ENCODE results near the gene ADI1. TPM values are rescaled to one million over a fixed set of nuclear protein-coding genes. Genes with fewer than 3 reads are reported as not detected.
A peak's percentile ranks its signal among the peaks of the same experiment; 100 is the strongest.

ADI1 gene
- total and polyA plus RNA-seq, 12 donors, result 49.2 to 204 (median 166) TPM

- WGBS, 2 donors, result 98% methylated on average over 24 of the region's 24 CpGs
- H3K27ac ChIP-seq, result peak overlapping the region in 7 of 10 donors; percentile 59 to 97 (median 74)
Measured at GRCh38 chr2:3534251-3534814, 15.0 kb upstream of the ADI1 start.

GRCh38 chr2:3533836-3534235 is 14.5 kb upstream of the ADI1 start:
- ATAC-seq (peak in 5 of 8 donors; percentile 4 to 50 (median 25)), DNase-seq (peak in 1 of 2 donors; percentile 29)
- no peak for TF ChIP-seq CTCF (IDR thresholded peaks at IDR 0.05)
- peaks cover 0 to 34% (median 0%) of the 10 kb centered on the region in 9 donors for H3K36me3 ChIP-seq
- H3K4me1 ChIP-seq, result peaks cover 4 to 45% (median 22%) of the 10 kb centered on the region in 9 donors
- H3K9me3 ChIP-seq, result no peaks in the 10 kb centered on the region
- peak overlapping the region in 9 of 10 donors; percentile 4 to 44 (median 34) for H3K4me3 ChIP-seq
- H3K27ac ChIP-seq, result peak overlapping the region; percentile 47 to 97 (median 66)
- intact Hi-C loops (cut with DNase I), result no loop called here
- WGBS, 2 donors, result 73 to 81% methylated on average over 6 of the region's 6 CpGs
- H3K27me3 ChIP-seq, result no peaks in the 10 kb centered on the region

More at GRCh38 chr2:3534251-3534814, 15.0 kb upstream of the ADI1 start:
- H3K9me3 ChIP-seq, result no peaks in the 10 kb centered on the region
- peaks cover 4 to 45% (median 22%) of the 10 kb centered on the region in 9 donors for H3K4me1 ChIP-seq
- H3K36me3 ChIP-seq, result peaks cover 0 to 36% (median 0%) of the 10 kb centered on the region in 9 donors
- H3K27me3 ChIP-seq, result no peaks in the 10 kb centered on the region
- no peak overlapping the region for H3K4me3 ChIP-seq
- TF ChIP-seq CTCF (IDR thresholded peaks at IDR 0.05), result no peak
- ATAC-seq (no peak), DNase-seq (no peak)
- intact Hi-C loops (cut with DNase I), result no loop called here

GRCh38 chr2:3532941-3533340 is 13.6 kb upstream of the ADI1 start:
- no peaks in the 10 kb centered on the region for H3K27me3 ChIP-seq
- peaks cover 0 to 34% (median 0%) of the 10 kb centered on the region in 9 donors for H3K36me3 ChIP-seq
- DNase-seq (peak in 1 of 2 donors; percentile 26), ATAC-seq (peak in 2 of 8 donors; percentile 14 to 24)
- peaks cover 4 to 45% (median 22%) of the 10 kb centered on the region in 9 donors for H3K4me1 ChIP-seq
- no peaks in the 10 kb centered on the region for H3K9me3 ChIP-seq
- intact Hi-C loops (cut with DNase I), result no loop called here
- H3K27ac ChIP-seq, result peak overlapping the region in 9 of 10 donors; percentile 59 to 97 (median 67)
- no peak for TF ChIP-seq CTCF (IDR thresholded peaks at IDR 0.05)
- H3K4me3 ChIP-seq, result peak overlapping the region in 9 of 10 donors; percentile 4 to 44 (median 34)
- 69 to 80% methylated on average over 12 of the region's 12 CpGs for WGBS, 2 donors

DNA sequence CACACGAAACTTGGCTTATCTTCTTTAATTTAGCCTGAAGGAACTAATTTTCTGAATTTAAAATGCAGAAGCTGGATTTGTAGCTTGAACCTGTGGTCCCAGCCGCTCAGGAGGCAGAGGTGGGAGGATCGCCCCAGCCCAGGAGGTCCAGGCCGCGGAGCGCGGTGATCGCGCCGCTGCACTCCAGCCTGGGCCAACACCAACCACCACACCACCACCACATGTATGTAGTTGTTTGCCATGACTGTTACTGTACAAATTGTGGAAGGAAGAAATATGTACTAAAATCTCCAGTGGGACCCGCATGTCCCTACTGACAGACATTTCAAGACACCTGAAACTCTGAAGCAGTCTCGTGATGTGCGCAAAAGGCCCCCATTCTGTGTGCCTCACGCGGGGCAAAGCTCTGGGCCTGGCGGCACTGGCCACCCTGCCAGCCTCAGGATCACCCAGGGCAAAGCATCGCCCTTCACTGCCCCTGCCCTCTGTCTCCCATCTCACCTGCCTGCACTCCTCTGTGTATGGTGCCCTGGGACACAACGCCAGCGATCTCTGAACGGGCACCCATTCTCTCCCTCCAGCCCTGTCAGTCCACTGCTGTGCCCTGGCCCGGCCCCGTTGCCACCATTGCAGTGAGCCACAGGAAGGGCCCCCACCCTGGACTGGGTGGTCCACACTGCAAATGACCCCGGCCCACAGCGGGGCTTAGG is 10.1 kb upstream of the ADI1 start:
- no peak for ATAC-seq
- 96 to 97% methylated on average over 24 of the region's 24 CpGs for WGBS, 2 donors
- Histone ChIP-seq H3K27ac (no peak overlapping the region), H3K9me3 (no peaks in the 10 kb centered on the region), H3K36me3 (peaks cover 0 to 34% (median 0%) of the 10 kb centered on the region in 9 donors), H3K27me3 (no peaks in the 10 kb centered on the region), H3K4me1 (peaks cover 0 to 32% (median 16%) of the 10 kb centered on the region in 9 donors), H3K4me3 (no peak overlapping the region)
- intact Hi-C loops (cut with DNase I), result no loop called here
- no peak for TF ChIP-seq CTCF (IDR thresholded peaks at IDR 0.05)
- no peak for DNase-seq
